Neutrophil (primary cell): ENCODE results near the gene SPECC1L.

Source experiments
- H3K27ac ChIP-seq: fragments of 200-600 bp; sonication (generic); 2 replicates; pipeline ENCODE4 v1.5.1; 2016; ENCODE audit warnings: mild to moderate bottlenecking, moderate library complexity
- H3K27me3 ChIP-seq: fragments of 200-600 bp; sonication (generic); 2 replicates; pipeline ENCODE4 v1.6.0; 2016; ENCODE audit warnings: mild to moderate bottlenecking
- H3K36me3 ChIP-seq: fragments of 200-600 bp; sonication (generic); 2 replicates; pipeline ENCODE4 v1.5.1; 2017
- H3K4me1 ChIP-seq, 2 experiments: fragments of 200-600 bp in 1 of 2; sonication (generic) in 1 of 2; 1 replicate in 1 of 2; 2 replicates in 1 of 2; pipeline versions ENCODE4 v1.5.1 to v1.6.1; 2013 to 2016; ENCODE audit warnings: low read depth in 1 of 2, low read length in 1 of 2, mild to moderate bottlenecking in 1 of 2, moderate library complexity in 1 of 2; ENCODE audit not compliant: control insufficient read depth in 1 of 2, insufficient read depth in 1 of 2
- H3K4me3 ChIP-seq, 2 experiments: fragments of 200-600 bp in 1 of 2; sonication (generic) in 1 of 2; 1 replicate in 1 of 2; 2 replicates in 1 of 2; pipeline ENCODE4 v1.5.1; 2013 to 2016; ENCODE audit warnings: low read depth in 1 of 2, low read length in 1 of 2, mild to moderate bottlenecking in 1 of 2, moderate library complexity in 1 of 2
- H3K9me3 ChIP-seq: fragments of 200-600 bp; sonication (generic); 2 replicates; pipeline ENCODE4 v1.5.1; 2016
- CTCF ChIP-seq: fragments of 200-600 bp; sonication (generic); IDR thresholded peaks from 2 replicates; pipeline ENCODE4 v1.5.1; 2016; ENCODE audit warnings: antibody characterized with exemption

SPECC1L gene

DNA sequence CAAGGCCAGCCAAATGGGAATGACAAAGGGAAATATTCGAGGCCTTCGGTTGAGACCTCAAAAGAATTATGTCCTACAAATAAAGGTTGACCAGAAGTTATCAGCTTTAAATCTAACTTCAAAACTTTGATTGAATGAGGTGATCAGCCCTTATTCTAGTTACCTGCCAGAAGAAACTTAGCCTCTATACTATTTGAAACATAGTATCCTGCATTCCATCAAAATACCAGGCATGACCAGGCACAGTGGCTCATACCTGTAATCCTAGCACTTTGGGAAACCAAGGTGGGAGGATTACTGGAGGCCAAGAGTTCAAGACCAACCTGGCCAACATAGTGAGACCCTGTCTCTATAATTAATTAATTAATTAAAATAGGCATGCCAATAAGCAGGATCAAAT, 112.4 kb downstream of the SPECC1L start:
- H3K36me3 ChIP-seq = peaks cover 9% of the 10 kb centered on the region
- TF ChIP-seq CTCF = no peak
- H3K4me1 ChIP-seq = no peaks in the 10 kb centered on the region
- no peaks in the 10 kb centered on the region for H3K9me3 ChIP-seq
- no peak overlapping the region for H3K4me3 ChIP-seq
- H3K27me3 ChIP-seq = no peaks in the 10 kb centered on the region
- no peak overlapping the region for H3K27ac ChIP-seq

- Histone ChIP-seq H3K27me3 (no peaks in the 10 kb centered on the region), H3K4me1 (no peaks in the 10 kb centered on the region), H3K36me3 (peaks cover 9% of the 10 kb centered on the region), H3K9me3 (no peaks in the 10 kb centered on the region), H3K4me3 (no peak overlapping the region), H3K27ac (no peak overlapping the region)
- TF ChIP-seq CTCF = no peak
Observed at GRCh38 chr22:24384131-24384530, 113.5 kb downstream of the SPECC1L start.

GRCh38 chr22:24386937-24387471, 116.4 kb downstream of the SPECC1L start:
- Histone ChIP-seq H3K9me3 (no peaks in the 10 kb centered on the region), H3K4me1 (no peaks in the 10 kb centered on the region), H3K36me3 (no peaks in the 10 kb centered on the region), H3K4me3 (no peak overlapping the region), H3K27ac (no peak overlapping the region), H3K27me3 (no peaks in the 10 kb centered on the region)
- TF ChIP-seq CTCF = no peak

GRCh38 chr22:24389680-24390079, 119.0 kb downstream of the SPECC1L start:
- Histone ChIP-seq H3K4me1 (peaks cover 19 to 22% of the 10 kb centered on the region in 2 experiments), H3K4me3 (no peak overlapping the region), H3K27me3 (no peaks in the 10 kb centered on the region), H3K27ac (no peak overlapping the region), H3K9me3 (no peaks in the 10 kb centered on the region), H3K36me3 (no peaks in the 10 kb centered on the region)
- no peak for TF ChIP-seq CTCF

DNA sequence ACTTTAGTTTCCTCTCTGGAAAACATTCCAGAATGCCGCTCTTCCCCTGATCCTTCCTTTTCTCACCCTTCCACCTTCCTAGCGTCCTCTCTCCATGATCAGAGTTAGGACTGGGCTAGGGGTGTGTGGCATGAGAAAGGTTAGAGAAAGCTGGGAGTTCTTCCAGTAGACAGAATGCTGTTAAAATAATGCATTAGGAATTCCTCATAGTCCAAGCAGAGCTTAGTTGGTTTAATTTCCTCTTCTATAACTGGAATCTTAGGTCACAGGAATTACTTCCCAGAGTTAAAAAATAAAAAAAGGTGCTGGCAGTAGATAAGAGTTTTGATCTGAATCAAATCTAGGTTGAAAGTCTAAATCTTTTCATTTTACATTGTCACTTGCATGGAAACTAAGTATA, 119.5 kb downstream of the SPECC1L start:
- no peak overlapping the region for H3K27ac ChIP-seq

More for the DNA sequence above, 119.5 kb downstream of the SPECC1L start:
- Histone ChIP-seq H3K9me3 (no peaks in the 10 kb centered on the region), H3K27me3 (no peaks in the 10 kb centered on the region), H3K36me3 (no peaks in the 10 kb centered on the region), H3K4me1 (peaks cover 19 to 24% of the 10 kb centered on the region in 2 experiments), H3K4me3 (no peak overlapping the region)
- no peak for TF ChIP-seq CTCF
